Mesodermal cell (in vitro differentiated cells): ENCODE data around the gene SLC2A4RG.

ENCODE experiments used
- H3K27ac ChIP-seq: 2 replicates; pipeline ENCODE4 v1.7.0; 2013; ENCODE audit warnings: mild to moderate bottlenecking, low read depth, low read length, moderate library complexity; ENCODE audit not compliant: severe bottlenecking
- H3K36me3 ChIP-seq: 2 replicates; pipeline ENCODE4 v1.7.1; 2013; ENCODE audit warnings: mild to moderate bottlenecking, low read length, moderate library complexity; ENCODE audit not compliant: control insufficient read depth, insufficient read depth
- H3K4me1 ChIP-seq: one replicate; pipeline ENCODE4 v1.7.1; 2013; ENCODE audit warnings: mild to moderate bottlenecking, low read length; ENCODE audit not compliant: insufficient read depth, control insufficient read depth, poor library complexity, severe bottlenecking
- H3K4me3 ChIP-seq: 2 replicates; pipeline ENCODE4 v1.7.0; 2013; ENCODE audit warnings: low read length, control low read depth, mild to moderate bottlenecking; ENCODE audit not compliant: insufficient read depth, poor library complexity, severe bottlenecking; ENCODE audit errors: extremely low read depth
- H3K9me3 ChIP-seq: 2 replicates; pipeline ENCODE4 v1.7.1; 2013; ENCODE audit warnings: mild to moderate bottlenecking, low read length, moderate library complexity; ENCODE audit not compliant: control insufficient read depth
- WGBS, 2 experiments: methylation state at CpG; one replicate each; pipeline ENCODE4 v1.1.5; 2013; ENCODE audit warnings: missing lambda C conversion rate in 2 of 2; ENCODE audit not compliant: insufficient coverage in 2 of 2; 5-methylcytosine and 5-hydroxymethylcytosine counted together

The SLC2A4RG gene

GRCh38 chr20:63695424-63696305 lies 43.9 kb upstream of the SLC2A4RG start:
- H3K4me1 ChIP-seq: peaks cover 28% of the 10 kb centered on the region
- H3K27ac ChIP-seq: no peak overlapping the region
- no peaks in the 10 kb centered on the region for H3K9me3 ChIP-seq
- 94 to 96% methylated on average over 21 to 25 of the region's 25 CpGs for WGBS, 2 experiments
- no peak overlapping the region for H3K4me3 ChIP-seq
- H3K36me3 ChIP-seq: peaks cover 10% of the 10 kb centered on the region

- no peak overlapping the region for H3K4me3 ChIP-seq
- H3K36me3 ChIP-seq: peaks cover 10% of the 10 kb centered on the region
- 67 to 70% methylated on average over 2 to 5 of the region's 6 CpGs for WGBS, 2 experiments
- H3K9me3 ChIP-seq: no peaks in the 10 kb centered on the region
- H3K27ac ChIP-seq: no peak overlapping the region
- H3K4me1 ChIP-seq: peaks cover 28% of the 10 kb centered on the region
These were observed 43.3 kb upstream of the SLC2A4RG start for GRCh38 chr20:63696306-63696627.

- WGBS, 2 experiments: 83 to 85% methylated on average over 37 to 52 of the region's 52 CpGs
- H3K4me3 ChIP-seq: no peak within 1 kb of the TSS
- H3K9me3 ChIP-seq: no peaks in the 10 kb centered on the region
- H3K4me1 ChIP-seq: peaks cover 28% of the 10 kb centered on the region
- H3K36me3 ChIP-seq: peaks cover 10% of the 10 kb centered on the region
- H3K27ac ChIP-seq: no peak within 1 kb of the TSS
These were observed 42.8 kb upstream of the SLC2A4RG start, which contains the start of gene TNFRSF6B for GRCh38 chr20:63696628-63697356. Gene TNFRSF6B (plus strand): TSS chr20:63696652. CDS start chr20:63696768, 116 bp downstream.

GRCh38 chr20:63697357-63697867 lies 42.2 kb upstream of the SLC2A4RG start:
- H3K36me3 ChIP-seq: peaks cover 10% of the 10 kb centered on the region
- no peak overlapping the region for H3K27ac ChIP-seq
- H3K4me3 ChIP-seq: no peak overlapping the region
- H3K4me1 ChIP-seq: peaks cover 28% of the 10 kb centered on the region
- 90 to 97% methylated on average over 5 to 6 of the region's 7 CpGs for WGBS, 2 experiments
- H3K9me3 ChIP-seq: no peaks in the 10 kb centered on the region

GRCh38 chr20:63697868-63698545 lies 41.6 kb upstream of the SLC2A4RG start:
- Histone ChIP-seq H3K4me3 (no peak overlapping the region), H3K27ac (no peak overlapping the region), H3K9me3 (no peaks in the 10 kb centered on the region), H3K36me3 (peaks cover 10% of the 10 kb centered on the region), H3K4me1 (peaks cover 28% of the 10 kb centered on the region)
- 92% methylated on average over 31 to 34 of the region's 40 CpGs for WGBS, 2 experiments

GRCh38 chr20:63698739-63699465 lies 40.7 kb upstream of the SLC2A4RG start:
- H3K4me1 ChIP-seq: peaks cover 28% of the 10 kb centered on the region
- H3K9me3 ChIP-seq: no peaks in the 10 kb centered on the region
- no peak overlapping the region for H3K4me3 ChIP-seq
- 62 to 63% methylated on average over 13 to 16 of the region's 19 CpGs for WGBS, 2 experiments
- peaks cover 16% of the 10 kb centered on the region for H3K36me3 ChIP-seq
- H3K27ac ChIP-seq: peak overlapping the region; percentile 62

GRCh38 chr20:63699466-63700198 lies 39.9 kb upstream of the SLC2A4RG start:
- H3K4me1 ChIP-seq: peaks cover 28% of the 10 kb centered on the region
- H3K9me3 ChIP-seq: no peaks in the 10 kb centered on the region
- no peak overlapping the region for H3K4me3 ChIP-seq
- peak overlapping the region; percentile 62 for H3K27ac ChIP-seq
- H3K36me3 ChIP-seq: peaks cover 19% of the 10 kb centered on the region
- 88 to 91% methylated on average over 19 to 22 of the region's 24 CpGs for WGBS, 2 experiments

GRCh38 chr20:63700199-63701050 lies 39.2 kb upstream of the SLC2A4RG start:
- Histone ChIP-seq H3K9me3 (no peaks in the 10 kb centered on the region), H3K4me3 (no peak overlapping the region), H3K36me3 (peaks cover 26% of the 10 kb centered on the region), H3K27ac (peak overlapping the region; percentile 62), H3K4me1 (peaks cover 28% of the 10 kb centered on the region)
- WGBS, 2 experiments: 95 to 97% methylated on average over 31 to 34 of the region's 43 CpGs

- Histone ChIP-seq H3K4me3 (no peak overlapping the region), H3K27ac (no peak overlapping the region), H3K36me3 (peaks cover 31% of the 10 kb centered on the region), H3K4me1 (peaks cover 28% of the 10 kb centered on the region), H3K9me3 (no peaks in the 10 kb centered on the region)
- 90 to 100% methylated on average over 2 to 4 of the region's 5 CpGs for WGBS, 2 experiments
These were observed 38.6 kb upstream of the SLC2A4RG start for GRCh38 chr20:63701051-63701328.
